Neural progenitor cell (in vitro differentiated cells): Measurements from ENCODE around the gene ITGA1. TPM values are rescaled to one million over a fixed set of nuclear protein-coding genes. Genes with fewer than 3 reads are reported as not detected.

Experiments used
- DNase-seq: peaks from one replicate; pipeline ENCODE4 v3.0.0-alpha.2; 2016; ENCODE audit warnings: low spot score
- H2AFZ ChIP-seq: fragments of 200-600 bp; sonication (generic); replicated peaks from 2 replicates; pipeline ENCODE4 v1.6.1; 2016; ENCODE audit warnings: antibody characterized with exemption
- H3F3A ChIP-seq: fragments of 200-600 bp; sonication (generic); 2 replicates; pipeline ENCODE4 v1.6.1; 2016; ENCODE audit warnings: antibody characterized with exemption, low read depth
- H3K27ac ChIP-seq: fragments of 200-600 bp; sonication (generic); 2 replicates; pipeline ENCODE4 v1.5.1; 2016; ENCODE audit warnings: mild to moderate bottlenecking
- H3K27me3 ChIP-seq: fragments of 200-600 bp; sonication (generic); 2 replicates; pipeline ENCODE4 v1.6.1; 2016; ENCODE audit warnings: mild to moderate bottlenecking, moderate library complexity
- H3K36me3 ChIP-seq: fragments of 200-600 bp; sonication (generic); 2 replicates; pipeline ENCODE4 v1.5.1; 2016
- H3K4me1 ChIP-seq: fragments of 200-600 bp; sonication (generic); 2 replicates; pipeline ENCODE4 v1.6.1; 2016; ENCODE audit warnings: mixed run types
- H3K4me2 ChIP-seq: fragments of 200-600 bp; sonication (generic); 2 replicates; pipeline ENCODE4 v1.6.1; 2016
- H3K4me3 ChIP-seq: fragments of 200-600 bp; sonication (generic); 2 replicates; pipeline ENCODE4 v1.5.1; 2016
- H3K79me2 ChIP-seq: fragments of 200-600 bp; sonication (generic); 2 replicates; pipeline ENCODE4 v1.6.1; 2016; ENCODE audit warnings: low read depth
- H3K9ac ChIP-seq: fragments of 200-600 bp; sonication (generic); 2 replicates; pipeline ENCODE4 v1.6.1; 2016
- H3K9me3 ChIP-seq: fragments of 200-600 bp; sonication (generic); 2 replicates; pipeline ENCODE4 v1.5.1; 2016; ENCODE audit warnings: low read depth
- H4K20me1 ChIP-seq: fragments of 200-600 bp; sonication (generic); 2 replicates; pipeline ENCODE4 v1.6.1; 2016; ENCODE audit warnings: low read depth
- H3K27ac Mint-ChIP-seq: 3 replicates; pipeline ENCODE4 v1.8.0; 2021; ENCODE audit warnings: mixed read lengths
- H3K27me3 Mint-ChIP-seq: 2 replicates; pipeline ENCODE4 v1.8.0; 2022; ENCODE audit warnings: low read depth, mild to moderate bottlenecking, inconsistent platforms, moderate library complexity, mixed read lengths; ENCODE audit not compliant: insufficient read depth
- H3K36me3 Mint-ChIP-seq: 3 replicates; pipeline ENCODE4 v1.8.0; 2021; ENCODE audit warnings: mixed read lengths
- H3K4me1 Mint-ChIP-seq: 3 replicates; pipeline ENCODE4 v1.8.0; 2021; ENCODE audit warnings: mixed read lengths
- H3K4me3 Mint-ChIP-seq: 3 replicates; pipeline ENCODE4 v1.8.0; 2021; ENCODE audit warnings: mild to moderate bottlenecking, moderate library complexity, mixed read lengths
- H3K9me3 Mint-ChIP-seq: 3 replicates; pipeline ENCODE4 v1.8.0; 2020; ENCODE audit warnings: mixed read lengths
- CTCF ChIP-seq: fragments of 200-600 bp; sonication (generic); IDR thresholded peaks from 2 replicates; pipeline ENCODE4 v1.5.1; 2017; ENCODE audit warnings: antibody characterized with exemption, mild to moderate bottlenecking
- EZH2 ChIP-seq: fragments of 200-600 bp; sonication (generic); IDR thresholded peaks from 2 replicates; pipeline ENCODE4 v1.6.1; 2017; ENCODE audit warnings: antibody characterized with exemption, mild to moderate bottlenecking, moderate library complexity
- EZH2phosphoT487 ChIP-seq: fragments of 200-600 bp; sonication (generic); IDR thresholded peaks from 2 replicates; pipeline ENCODE4 v1.6.1; 2017; ENCODE audit warnings: antibody characterized with exemption
- total RNA-seq: library from RNA; depleted of rRNA; stranded (reverse); fragments of >200 nt; gene quantifications from 2 replicates; pipeline ENCODE4 v1.2.3, GENCODE V29; 2015; ENCODE audit warnings: low replicate concordance

ITGA1 gene
- total RNA-seq, 1 donor from 2014 or later: 2.2 TPM

- Histone ChIP-seq H3K4me2 (no peak overlapping the region), H3K9me3 (no peaks in the 10 kb centered on the region), H3K36me3 (no peaks in the 10 kb centered on the region), H3K4me3 (no peak overlapping the region), H2AFZ (no peak overlapping the region), H3K27ac (no peak overlapping the region), H3K9ac (no peak overlapping the region), H3K4me1 (peaks cover 8% of the 10 kb centered on the region), H3K27me3 (no peaks in the 10 kb centered on the region), H3F3A (no peaks in the 10 kb centered on the region), H3K79me2 (no peaks in the 10 kb centered on the region), H4K20me1 (no peaks in the 10 kb centered on the region)
- H3K4me1 Mint-ChIP-seq: peaks cover 17% of the 10 kb centered on the region
- H3K27ac Mint-ChIP-seq: no peak overlapping the region
- DNase-seq: no peak
- peaks cover 2% of the 10 kb centered on the region for H3K27me3 Mint-ChIP-seq
- peaks cover 2% of the 10 kb centered on the region for H3K36me3 Mint-ChIP-seq
- no peaks in the 10 kb centered on the region for H3K9me3 Mint-ChIP-seq
- no peak overlapping the region for H3K4me3 Mint-ChIP-seq
- TF ChIP-seq EZH2phosphoT487: no peak
- no peak for TF ChIP-seq CTCF
- TF ChIP-seq EZH2: no peak
Measured at GRCh38 chr5:53001541-53001940, 213.8 kb downstream of the ITGA1 start.

GRCh38 chr5:53002491-53002890, 214.8 kb downstream of the ITGA1 start:
- H3K4me1 Mint-ChIP-seq: peaks cover 19% of the 10 kb centered on the region
- peaks cover 2% of the 10 kb centered on the region for H3K36me3 Mint-ChIP-seq
- H3K27ac Mint-ChIP-seq: no peak overlapping the region
- H3K27me3 Mint-ChIP-seq: peaks cover 2% of the 10 kb centered on the region
- no peaks in the 10 kb centered on the region for H3F3A ChIP-seq
- no peaks in the 10 kb centered on the region for H4K20me1 ChIP-seq
- no peaks in the 10 kb centered on the region for H3K36me3 ChIP-seq
- H3K79me2 ChIP-seq: no peaks in the 10 kb centered on the region
- H3K4me2 ChIP-seq: no peak overlapping the region
- TF ChIP-seq EZH2phosphoT487 (no peak), EZH2 (no peak), CTCF (no peak)
- DNase-seq: no peak
- H2AFZ ChIP-seq: no peak overlapping the region
- no peak overlapping the region for H3K9ac ChIP-seq
- no peaks in the 10 kb centered on the region for H3K27me3 ChIP-seq
- no peaks in the 10 kb centered on the region for H3K9me3 Mint-ChIP-seq
- no peak overlapping the region for H3K4me3 Mint-ChIP-seq
- no peak overlapping the region for H3K27ac ChIP-seq
- H3K4me3 ChIP-seq: no peak overlapping the region
- no peaks in the 10 kb centered on the region for H3K9me3 ChIP-seq
- H3K4me1 ChIP-seq: peaks cover 4% of the 10 kb centered on the region

GRCh38 chr5:53003144-53003543, 215.4 kb downstream of the ITGA1 start:
- no peak overlapping the region for H3K27ac Mint-ChIP-seq
- H3K79me2 ChIP-seq: no peaks in the 10 kb centered on the region

More at GRCh38 chr5:53003144-53003543, 215.4 kb downstream of the ITGA1 start:
- Histone ChIP-seq H3F3A (no peaks in the 10 kb centered on the region), H2AFZ (no peak overlapping the region), H3K9me3 (no peaks in the 10 kb centered on the region), H3K27me3 (no peaks in the 10 kb centered on the region), H3K27ac (no peak overlapping the region), H3K36me3 (no peaks in the 10 kb centered on the region), H3K4me3 (no peak overlapping the region), H3K4me2 (no peak overlapping the region), H4K20me1 (no peaks in the 10 kb centered on the region), H3K4me1 (no peaks in the 10 kb centered on the region), H3K9ac (no peak overlapping the region)
- H3K9me3 Mint-ChIP-seq: no peaks in the 10 kb centered on the region
- TF ChIP-seq EZH2 (no peak), EZH2phosphoT487 (no peak), CTCF (no peak)
- H3K27me3 Mint-ChIP-seq: peaks cover 2% of the 10 kb centered on the region
- peaks cover 17% of the 10 kb centered on the region for H3K4me1 Mint-ChIP-seq
- no peak for DNase-seq
- no peak overlapping the region for H3K4me3 Mint-ChIP-seq
- peaks cover 2% of the 10 kb centered on the region for H3K36me3 Mint-ChIP-seq
